ENCODE measurements around the gene SORCS2. TPM values are rescaled to one million over a fixed set of nuclear protein-coding genes. Genes with fewer than 3 reads are reported as not detected.

The SORCS2 gene
- total RNA-seq, 1 experiment from 2014 or later: 4.1 TPM

DNA sequence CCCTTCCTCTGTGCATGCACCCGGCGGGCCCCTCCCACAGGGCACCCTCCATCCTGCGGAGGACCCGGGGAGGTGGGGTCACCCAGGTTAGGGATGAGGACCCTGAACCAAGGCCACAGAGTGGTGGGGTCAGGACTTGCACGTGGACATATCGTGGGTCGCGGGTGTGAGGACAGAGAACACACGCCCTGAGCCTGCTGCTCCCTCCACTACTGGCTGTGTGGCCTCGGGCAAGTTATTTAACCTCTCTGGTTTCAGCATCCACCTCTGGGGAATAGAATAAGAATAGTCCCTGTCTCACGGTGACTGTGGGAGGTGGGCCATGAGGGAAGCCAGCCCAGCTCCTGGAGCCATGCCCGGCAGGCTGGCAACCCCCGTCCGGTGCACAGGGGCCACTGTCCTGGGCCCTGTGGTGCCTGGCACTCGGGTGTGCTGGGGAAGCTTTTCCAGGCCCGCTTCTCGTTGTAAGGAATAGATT lies 237.3 kb downstream of the SORCS2 start:
- Histone ChIP-seq H3K36me3 (ENCODE audit: low read depth, low read length) (no peaks in the 10 kb centered on the region), H3K4me1 (ENCODE audit: insufficient read depth, low read length) (peaks cover 8% of the 10 kb centered on the region; the same call in 1 of the 2 replicates), H3F3A (ENCODE audit: low read length, unreplicated experiment) (no peaks in the 10 kb centered on the region), H3K4me2 (ENCODE audit: low read length) (no peak overlapping the region), H2AFZ (ENCODE audit: low read length) (no peak overlapping the region), H3K27ac (ENCODE audit: low read length) (no peak overlapping the region), H3K4me3 (ENCODE audit: low read length) (no peak overlapping the region), H3K27me3 (ENCODE audit: low read length) (no peaks in the 10 kb centered on the region), H3K9ac (ENCODE audit: low read length) (no peak overlapping the region), H3K9me3 (ENCODE audit: low read length) (no peaks in the 10 kb centered on the region), H3K9me2 (replicated peaks; ENCODE audit: low read length) (no peaks in the 10 kb centered on the region), H4K20me1 (ENCODE audit: low read length) (no peaks in the 10 kb centered on the region), H3K79me2 (ENCODE audit: low read length) (no peaks in the 10 kb centered on the region)
- intact Hi-C loops (cut with micrococcal nuclease): no loop called here
- BruUV-seq (replicated peaks): no TSS peak
- POLR2A ChIA-PET (ENCODE audit: unreplicated experiment): no interaction called here
- ATAC-seq (no peak), DNase-seq (no peak)
- TF ChIP-seq EZH2 (IDR thresholded peaks at IDR 0.05; ENCODE audit: low read length, unreplicated experiment): no peak
- no peak for TF ChIP-seq EZH2phosphoT487 (IDR thresholded peaks at IDR 0.05; ENCODE audit: borderline replicate concordance, low read length)
- CTCF ChIA-PET: no interaction called here

DNA sequence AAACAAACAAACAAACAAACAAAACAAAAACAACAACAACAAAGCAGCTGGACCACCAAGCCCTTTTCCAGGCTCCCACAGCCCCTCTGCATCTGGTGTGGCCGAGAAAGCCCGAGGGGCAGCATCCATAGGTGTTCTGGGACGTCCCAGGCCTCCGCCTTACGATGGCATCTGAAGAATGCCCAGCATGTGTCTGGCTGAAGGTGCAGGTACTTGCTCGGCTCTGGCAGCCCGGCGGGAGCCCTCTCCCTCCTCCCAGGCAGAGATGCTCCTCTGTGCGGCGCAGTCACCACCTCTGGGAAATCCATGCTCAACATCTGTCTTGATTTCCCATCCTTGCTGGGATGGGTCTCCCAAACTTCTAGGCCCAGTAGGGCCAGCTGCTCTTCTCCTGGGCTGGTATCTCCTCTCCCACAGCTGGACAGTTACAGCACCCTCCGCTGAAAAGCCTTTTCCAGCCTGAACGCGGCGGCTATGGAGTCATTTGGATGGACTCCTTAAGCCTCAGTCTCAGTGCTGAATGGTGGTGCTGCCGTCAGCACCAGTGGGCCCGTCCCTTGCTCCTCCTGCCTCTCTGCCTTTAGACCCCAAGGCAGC lies 238.1 kb downstream of the SORCS2 start:
- Histone ChIP-seq H3K36me3 (ENCODE audit: low read depth, low read length) (no peaks in the 10 kb centered on the region), H3K79me2 (ENCODE audit: low read length) (no peaks in the 10 kb centered on the region), H3F3A (ENCODE audit: low read length, unreplicated experiment) (no peaks in the 10 kb centered on the region), H3K9me3 (ENCODE audit: low read length) (no peaks in the 10 kb centered on the region), H3K9ac (ENCODE audit: low read length) (no peak overlapping the region), H3K4me2 (ENCODE audit: low read length) (no peak overlapping the region), H3K4me1 (ENCODE audit: insufficient read depth, low read length) (peaks cover 15% of the 10 kb centered on the region; the same call in 1 of the 2 replicates), H3K27me3 (ENCODE audit: low read length) (no peaks in the 10 kb centered on the region), H3K27ac (ENCODE audit: low read length) (no peak overlapping the region), H3K9me2 (replicated peaks; ENCODE audit: low read length) (no peaks in the 10 kb centered on the region), H3K4me3 (ENCODE audit: low read length) (no peak overlapping the region), H2AFZ (ENCODE audit: low read length) (no peak overlapping the region), H4K20me1 (ENCODE audit: low read length) (no peaks in the 10 kb centered on the region)
- 0 out of 2 replicates have a peak, but pooled peaks have one; percentile 22 for ATAC-seq
- TF ChIP-seq EZH2 (IDR thresholded peaks at IDR 0.05; ENCODE audit: low read length, unreplicated experiment): no peak
- no peak for TF ChIP-seq EZH2phosphoT487 (IDR thresholded peaks at IDR 0.05; ENCODE audit: borderline replicate concordance, low read length)
- TF ChIP-seq, protein P1, sequence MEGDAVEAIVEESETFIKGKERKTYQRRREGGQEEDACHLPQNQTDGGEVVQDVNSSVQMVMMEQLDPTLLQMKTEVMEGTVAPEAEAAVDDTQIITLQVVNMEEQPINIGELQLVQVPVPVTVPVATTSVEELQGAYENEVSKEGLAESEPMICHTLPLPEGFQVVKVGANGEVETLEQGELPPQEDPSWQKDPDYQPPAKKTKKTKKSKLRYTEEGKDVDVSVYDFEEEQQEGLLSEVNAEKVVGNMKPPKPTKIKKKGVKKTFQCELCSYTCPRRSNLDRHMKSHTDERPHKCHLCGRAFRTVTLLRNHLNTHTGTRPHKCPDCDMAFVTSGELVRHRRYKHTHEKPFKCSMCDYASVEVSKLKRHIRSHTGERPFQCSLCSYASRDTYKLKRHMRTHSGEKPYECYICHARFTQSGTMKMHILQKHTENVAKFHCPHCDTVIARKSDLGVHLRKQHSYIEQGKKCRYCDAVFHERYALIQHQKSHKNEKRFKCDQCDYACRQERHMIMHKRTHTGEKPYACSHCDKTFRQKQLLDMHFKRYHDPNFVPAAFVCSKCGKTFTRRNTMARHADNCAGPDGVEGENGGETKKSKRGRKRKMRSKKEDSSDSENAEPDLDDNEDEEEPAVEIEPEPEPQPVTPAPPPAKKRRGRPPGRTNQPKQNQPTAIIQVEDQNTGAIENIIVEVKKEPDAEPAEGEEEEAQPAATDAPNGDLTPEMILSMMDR (conservative IDR thresholded peaks at IDR 0.05; ENCODE audit: low read depth, low read length): no peak
- BruUV-seq (replicated peaks): no TSS peak
- peak; percentile 39 for DNase-seq
- POLR2A ChIA-PET (ENCODE audit: unreplicated experiment): no interaction called here
- CTCF ChIA-PET: no interaction called here
- intact Hi-C loops (cut with micrococcal nuclease): no loop called here

DNA sequence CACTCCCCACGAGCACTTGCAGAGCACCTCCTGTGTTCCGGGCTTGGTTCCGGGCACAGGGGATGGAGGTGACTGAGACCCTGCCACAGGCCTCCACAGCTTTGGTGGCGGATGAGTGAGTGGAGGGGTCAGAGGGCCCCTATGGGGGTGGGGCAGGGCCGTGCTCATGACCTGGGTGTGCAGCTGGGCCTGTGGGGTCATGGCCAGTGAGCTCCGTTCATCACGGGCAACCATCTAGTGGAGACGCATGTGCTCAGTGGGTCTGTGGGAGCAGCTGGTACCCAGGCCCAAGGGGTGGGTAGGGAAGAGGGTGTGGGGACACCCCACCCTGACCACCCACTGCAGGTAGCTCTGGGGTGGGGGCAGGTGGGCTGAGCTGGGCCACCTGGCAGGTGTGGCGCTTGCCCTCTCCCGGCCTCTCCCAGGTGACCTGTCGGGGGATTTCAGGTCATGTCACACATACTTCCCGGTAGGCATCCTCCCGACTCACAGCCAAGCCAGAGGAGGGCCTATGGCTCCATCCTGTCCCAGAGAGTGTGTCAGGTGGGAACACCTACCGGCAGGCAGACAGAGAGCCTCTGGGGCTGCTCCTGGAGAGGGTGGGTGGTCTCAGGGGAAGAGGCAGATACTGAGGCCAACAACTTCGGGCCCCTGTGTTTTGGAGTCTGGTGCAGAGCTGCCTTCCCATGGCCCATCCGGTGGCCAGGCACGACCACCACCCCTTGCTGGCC lies 238.8 kb downstream of the SORCS2 start:
- no peak for ATAC-seq
- H3K4me3 ChIP-seq (ENCODE audit: low read length): no peak overlapping the region
- H4K20me1 ChIP-seq (ENCODE audit: low read length): no peaks in the 10 kb centered on the region
- H2AFZ ChIP-seq (ENCODE audit: low read length): no peak overlapping the region
- ChIA-PET CTCF (no interaction called here), POLR2A (ENCODE audit: unreplicated experiment) (no interaction called here)
- H3K4me2 ChIP-seq (ENCODE audit: low read length): no peak overlapping the region
- no peak overlapping the region for H3K27ac ChIP-seq (ENCODE audit: low read length)
- no peaks in the 10 kb centered on the region for H3K79me2 ChIP-seq (ENCODE audit: low read length)
- TF ChIP-seq, protein P1 (conservative IDR thresholded peaks at IDR 0.05; ENCODE audit: low read depth, low read length): no peak
- no peak for TF ChIP-seq EZH2phosphoT487 (IDR thresholded peaks at IDR 0.05; ENCODE audit: borderline replicate concordance, low read length)
- TF ChIP-seq EZH2 (IDR thresholded peaks at IDR 0.05; ENCODE audit: low read length, unreplicated experiment): no peak
- intact Hi-C loops (cut with micrococcal nuclease): no loop called here
- peaks cover 15% of the 10 kb centered on the region; the same call in 1 of the 2 replicates for H3K4me1 ChIP-seq (ENCODE audit: insufficient read depth, low read length)
- no peaks in the 10 kb centered on the region for H3F3A ChIP-seq (ENCODE audit: low read length, unreplicated experiment)
- DNase-seq: no peak
- H3K27me3 ChIP-seq (ENCODE audit: low read length): no peaks in the 10 kb centered on the region
- no peaks in the 10 kb centered on the region for H3K36me3 ChIP-seq (ENCODE audit: low read depth, low read length)
- H3K9ac ChIP-seq (ENCODE audit: low read length): no peak overlapping the region
- H3K9me2 ChIP-seq (replicated peaks; ENCODE audit: low read length): no peaks in the 10 kb centered on the region
- no TSS peak for BruUV-seq (replicated peaks)
- H3K9me3 ChIP-seq (ENCODE audit: low read length): no peaks in the 10 kb centered on the region

All from PC-3 (cell line).